Measurements from ENCODE around the gene SLC25A53.

The SLC25A53 gene, protein sequence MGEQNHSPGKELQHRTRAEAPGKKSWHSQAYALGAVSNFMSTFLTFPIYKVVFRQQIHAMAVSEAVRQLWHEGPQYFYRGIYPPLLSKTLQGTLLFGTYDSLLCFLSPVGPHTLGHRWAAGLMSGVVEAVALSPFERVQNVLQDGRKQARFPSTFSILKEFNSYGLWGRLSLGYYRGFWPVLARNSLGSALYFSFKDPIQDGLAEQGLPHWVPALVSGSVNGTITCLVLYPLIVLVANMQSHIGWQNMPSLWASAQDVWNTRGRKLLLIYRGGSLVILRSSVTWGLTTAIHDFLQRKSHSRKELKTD

DNA sequence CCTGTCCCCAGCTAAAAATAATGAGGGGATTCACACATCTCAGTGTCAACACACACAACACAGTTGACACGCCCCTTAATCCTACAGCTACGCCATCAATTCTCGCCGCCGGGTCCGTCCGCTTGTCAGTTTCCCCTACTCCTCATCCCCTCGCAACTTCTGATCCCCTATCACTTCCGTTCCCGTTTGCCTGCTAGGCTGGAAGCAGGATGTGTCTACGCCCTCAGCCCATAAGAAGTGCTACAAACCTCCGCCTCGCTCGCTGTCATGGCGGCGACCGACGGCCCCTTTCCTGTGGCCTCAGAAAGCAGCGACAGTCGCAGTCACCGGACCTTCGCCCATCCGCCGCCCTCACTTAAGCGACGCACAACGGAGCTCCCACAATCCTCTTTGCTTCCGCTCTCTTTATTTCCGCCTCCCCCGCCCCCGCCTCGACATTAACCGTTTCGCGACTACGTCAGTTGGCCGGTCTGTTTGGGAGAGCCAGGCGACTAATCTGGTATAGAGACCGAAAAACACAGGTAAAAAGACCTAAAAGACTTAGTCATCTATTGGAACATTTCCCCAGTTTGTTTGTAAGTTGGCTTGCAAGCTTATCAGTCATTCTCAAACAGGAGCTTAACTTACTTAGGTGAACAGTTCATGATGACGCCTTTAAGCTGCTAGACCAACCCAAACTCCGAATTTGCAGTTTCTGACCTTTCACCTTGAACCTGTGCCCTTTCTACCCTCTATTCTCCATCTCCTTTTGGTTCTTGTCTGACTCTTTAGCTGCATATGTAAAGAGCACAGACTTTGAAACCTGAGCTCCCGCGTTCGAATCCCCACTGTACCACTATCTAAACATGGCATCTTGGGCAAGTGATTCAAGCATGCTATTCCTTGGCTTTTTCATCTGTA, at the start of gene SLC25A53:
TSS of gene SLC25A53 (minus strand) at position 380 of the 900 bp plus-strand sequence. CDS start 51,752 bp downstream, outside the sequence.
- in situ Hi-C loops (cut with MboI; ENCODE audit: low sequenced_read_pairs), result no loop called here

DNA sequence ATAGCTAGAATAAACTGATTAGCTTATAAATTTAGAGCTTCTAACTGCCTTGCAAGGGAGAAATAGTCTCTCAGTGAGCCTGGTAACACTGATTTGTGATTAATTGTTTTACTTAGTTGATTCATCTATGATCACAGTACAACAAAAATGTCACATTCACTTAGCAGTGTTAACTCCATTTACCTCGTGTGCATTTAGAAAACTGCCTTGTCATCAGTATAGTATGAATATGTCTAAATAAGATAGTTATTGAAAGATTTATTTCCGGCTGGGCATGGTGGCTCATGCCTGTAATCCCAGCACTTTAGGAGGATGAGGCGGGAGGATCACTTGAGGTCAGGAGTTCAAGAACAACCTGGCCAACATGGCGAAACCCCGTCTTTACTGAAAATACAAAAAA, 48.7 kb upstream of the SLC25A53 start:
- in situ Hi-C loops (cut with MboI; ENCODE audit: low sequenced_read_pairs), result no loop called here

GRCh38 chrX:104195489-104196084, 38.8 kb upstream of the SLC25A53 start:
- in situ Hi-C loops (cut with MboI; ENCODE audit: low sequenced_read_pairs), result no loop called here

GRCh38 chrX:104195013-104195412, 38.2 kb upstream of the SLC25A53 start:
- in situ Hi-C loops (cut with MboI; ENCODE audit: low sequenced_read_pairs), result no loop called here

DNA sequence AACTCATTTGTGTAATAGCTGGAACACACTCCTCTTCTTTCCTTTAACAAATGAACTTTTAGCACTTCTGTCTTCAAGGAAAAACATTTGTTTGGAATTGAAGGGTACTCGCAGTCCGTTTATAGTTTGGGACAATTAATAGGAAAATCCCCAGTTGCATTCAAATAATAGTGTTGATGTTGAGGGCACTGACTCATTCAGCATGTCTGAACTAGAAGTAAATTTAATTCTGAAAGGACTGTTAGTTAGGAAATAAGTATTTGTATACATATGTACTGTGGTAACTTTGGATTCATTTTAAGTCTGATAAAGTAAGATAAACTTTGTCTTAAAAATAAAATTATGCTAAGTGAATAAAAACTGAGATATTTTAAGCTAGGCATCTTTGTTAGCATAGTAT, 36.7 kb upstream of the SLC25A53 start:
- in situ Hi-C loops (cut with MboI; ENCODE audit: low sequenced_read_pairs), result no loop called here

- in situ Hi-C loops (cut with MboI; ENCODE audit: low sequenced_read_pairs), result no loop called here
Measured at GRCh38 chrX:104189837-104190236, 33.0 kb upstream of the SLC25A53 start.

- in situ Hi-C loops (cut with MboI; ENCODE audit: low sequenced_read_pairs), result no loop called here
Measured at GRCh38 chrX:104187931-104188330, 31.1 kb upstream of the SLC25A53 start.

- in situ Hi-C loops (cut with MboI; ENCODE audit: low sequenced_read_pairs), result no loop called here
Measured at GRCh38 chrX:104183685-104184084, 26.9 kb upstream of the SLC25A53 start.

- in situ Hi-C loops (cut with MboI; ENCODE audit: low sequenced_read_pairs), result no loop called here
Measured at GRCh38 chrX:104173841-104174240, 17.0 kb upstream of the SLC25A53 start.

GRCh38 chrX:104172788-104173187, 16.0 kb upstream of the SLC25A53 start:
- in situ Hi-C loops (cut with MboI; ENCODE audit: low sequenced_read_pairs), result no loop called here

- in situ Hi-C loops (cut with MboI; ENCODE audit: low sequenced_read_pairs), result no loop called here
Measured at GRCh38 chrX:104172121-104172520, 15.3 kb upstream of the SLC25A53 start.

GRCh38 chrX:104168127-104168526, 11.3 kb upstream of the SLC25A53 start:
- in situ Hi-C loops (cut with MboI; ENCODE audit: low sequenced_read_pairs), result no loop called here

DNA sequence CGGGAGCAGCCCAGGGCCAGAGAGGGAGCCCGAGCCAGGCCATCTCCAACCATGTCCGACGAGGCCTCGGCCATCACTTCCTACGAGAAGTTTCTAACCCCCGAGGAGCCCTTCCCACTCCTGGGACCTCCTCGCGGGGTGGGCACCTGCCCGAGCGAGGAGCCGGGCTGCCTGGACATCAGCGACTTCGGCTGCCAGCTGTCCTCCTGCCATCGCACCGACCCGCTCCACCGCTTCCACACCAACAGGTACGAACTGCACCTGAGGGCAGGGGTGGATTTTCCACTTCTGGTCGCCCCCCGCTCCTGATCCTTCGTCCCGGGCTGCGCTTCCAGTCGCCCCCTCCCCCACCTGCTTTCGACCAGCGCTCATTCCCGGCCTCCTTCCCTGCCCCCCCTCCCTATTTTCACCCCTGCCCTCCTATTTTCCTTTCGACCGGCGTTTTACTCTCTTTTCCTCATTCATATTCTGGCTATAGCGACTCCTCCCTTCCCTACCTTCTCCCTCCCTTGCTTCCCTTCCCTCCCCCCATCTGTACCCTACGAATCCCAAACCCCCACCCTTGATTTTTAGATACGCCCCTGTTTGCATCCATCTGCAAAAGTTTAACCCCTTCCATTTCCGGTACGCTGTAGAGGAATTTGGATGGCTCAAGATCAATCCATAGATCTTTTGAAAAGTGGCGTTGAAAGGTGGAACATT, 10.1 kb upstream of the SLC25A53 start:
- in situ Hi-C loops (cut with MboI; ENCODE audit: low sequenced_read_pairs), result no loop called here

DNA sequence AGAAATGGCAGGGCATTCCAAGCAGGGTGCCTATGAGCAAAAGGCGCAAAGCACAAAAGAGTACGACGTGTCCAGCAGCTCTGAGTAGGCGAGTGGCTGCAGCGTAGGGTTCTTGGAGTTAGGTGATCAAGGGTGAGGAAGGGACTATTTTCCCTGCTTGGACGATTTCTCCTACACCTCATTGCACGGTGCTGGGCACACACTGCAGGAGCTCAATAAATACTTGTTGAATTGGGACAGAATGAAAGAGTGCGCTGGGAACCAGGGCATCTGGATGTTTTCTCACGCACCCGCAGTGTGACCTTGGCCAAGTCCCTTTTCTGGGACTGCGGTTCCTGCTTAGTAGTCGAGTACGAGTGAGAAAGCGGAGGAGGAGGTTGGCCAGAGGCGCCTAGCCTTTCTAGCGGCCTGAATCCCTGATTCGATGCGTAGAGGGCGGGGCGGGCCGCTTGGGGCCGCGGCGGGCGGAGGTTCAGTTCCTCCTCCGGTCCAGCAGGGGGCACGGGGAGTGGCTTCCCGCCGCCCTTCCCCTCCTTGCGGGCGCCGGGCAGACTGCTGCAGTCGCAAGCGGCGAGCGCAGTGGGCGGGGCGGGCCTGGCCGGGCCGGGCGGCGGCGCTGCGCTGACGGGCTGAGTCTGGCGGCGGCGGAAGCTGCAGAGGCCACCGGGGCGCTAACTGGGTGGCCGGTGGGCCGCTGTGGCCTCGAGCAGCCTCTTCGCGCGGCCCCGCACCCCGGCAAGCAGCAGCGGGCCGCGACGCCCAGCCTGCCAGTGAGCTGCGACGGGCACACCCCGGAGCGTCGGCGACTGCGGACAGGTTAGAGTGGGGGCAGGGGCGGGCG, 9.3 kb upstream of the SLC25A53 start, which contains the start of gene FAM199X:
TSS of gene FAM199X (plus strand) at position 560 of the 841 bp plus-strand sequence. CDS start 333 bp downstream, outside the sequence.
- in situ Hi-C loops (cut with MboI; ENCODE audit: low sequenced_read_pairs), result no loop called here

GRCh38 chrX:104151037-104151436, 5.8 kb downstream of the SLC25A53 start:
- in situ Hi-C loops (cut with MboI; ENCODE audit: low sequenced_read_pairs), result no loop called here

- in situ Hi-C loops (cut with MboI; ENCODE audit: low sequenced_read_pairs), result no loop called here
Measured at GRCh38 chrX:104141087-104141760, 15.6 kb downstream of the SLC25A53 start.

GRCh38 chrX:104137496-104137895, 19.3 kb downstream of the SLC25A53 start:
- in situ Hi-C loops (cut with MboI; ENCODE audit: low sequenced_read_pairs), result no loop called here

GRCh38 chrX:104136241-104137019, 20.4 kb downstream of the SLC25A53 start:
- in situ Hi-C loops (cut with MboI; ENCODE audit: low sequenced_read_pairs), result no loop called here

GRCh38 chrX:104135677-104136076, 21.1 kb downstream of the SLC25A53 start:
- in situ Hi-C loops (cut with MboI; ENCODE audit: low sequenced_read_pairs), result no loop called here
